ENCODE results near the gene ANKS1A.
"Not testable (repeated sequence)": the region's sequence is repeated elsewhere in the genome, so short reads cannot be mapped to it uniquely, and the experiment has no call there.

ANKS1A gene

GRCh38 chr6:34993213-34993612, 104.2 kb downstream of the ANKS1A start:
- DNase-seq (ENCODE audit: low spot score) = no peak

DNA sequence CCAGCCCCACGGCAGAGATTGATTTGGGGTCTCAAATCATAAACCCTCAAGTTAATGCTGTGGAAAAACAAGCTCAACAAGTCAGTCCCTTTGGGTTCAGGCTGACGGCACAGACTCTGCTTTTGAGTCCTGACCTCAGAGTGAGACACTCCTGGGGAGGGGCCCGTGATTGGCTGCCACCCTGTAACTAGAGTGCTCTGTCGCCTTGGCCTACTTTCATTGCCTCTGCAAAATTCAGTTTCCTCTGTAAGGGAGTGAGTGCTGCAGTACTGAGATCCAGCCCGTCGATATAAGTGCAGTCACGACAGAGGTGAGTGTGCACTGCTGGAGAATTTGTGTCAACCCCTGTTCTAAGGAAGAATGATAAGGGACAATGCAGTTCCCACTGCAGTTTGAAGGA, 105.6 kb downstream of the ANKS1A start:
- DNase-seq (ENCODE audit: low spot score) = no peak

DNA sequence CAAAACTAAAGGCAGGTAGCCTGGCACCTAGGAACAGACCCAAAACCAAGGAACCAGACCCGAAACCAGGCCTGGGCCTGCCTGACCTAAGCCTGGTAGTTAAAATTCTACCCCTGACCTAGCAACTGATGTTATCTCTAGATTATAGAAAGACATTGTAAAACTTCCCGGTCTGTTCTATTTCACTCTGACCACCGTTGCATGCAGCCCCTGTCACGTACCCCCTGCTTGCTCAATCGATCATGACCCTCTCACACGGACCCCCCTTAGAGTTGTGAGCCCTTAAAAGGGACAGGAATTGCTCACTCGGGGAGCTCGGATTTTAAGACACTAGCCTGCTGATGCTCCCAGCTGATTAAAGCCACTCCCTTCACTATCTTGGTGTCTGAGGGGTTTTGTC, 109.4 kb downstream of the ANKS1A start:
- DNase-seq (ENCODE audit: low spot score) = not testable (repeated sequence)

DNA sequence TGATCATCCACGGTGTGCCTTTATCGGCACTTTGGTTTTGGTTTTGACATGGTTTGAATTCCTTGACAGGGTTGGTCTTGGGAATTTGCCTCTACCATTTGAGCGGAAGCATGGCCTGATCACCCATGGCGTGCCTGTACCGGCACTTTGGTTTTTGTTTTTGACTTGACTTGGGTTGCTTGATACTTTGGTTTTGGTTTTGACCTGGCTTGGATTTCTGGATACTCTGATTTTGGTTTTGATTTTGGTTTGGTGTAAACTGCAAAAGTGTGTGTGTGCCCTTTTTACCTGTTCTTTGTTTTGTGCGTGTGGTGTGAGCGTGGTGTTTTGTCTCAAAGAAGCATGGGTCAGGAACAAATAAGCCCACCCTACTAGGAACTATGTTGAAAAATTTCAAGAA, 110.1 kb downstream of the ANKS1A start:
- DNase-seq (ENCODE audit: low spot score) = not testable (repeated sequence)

DNA sequence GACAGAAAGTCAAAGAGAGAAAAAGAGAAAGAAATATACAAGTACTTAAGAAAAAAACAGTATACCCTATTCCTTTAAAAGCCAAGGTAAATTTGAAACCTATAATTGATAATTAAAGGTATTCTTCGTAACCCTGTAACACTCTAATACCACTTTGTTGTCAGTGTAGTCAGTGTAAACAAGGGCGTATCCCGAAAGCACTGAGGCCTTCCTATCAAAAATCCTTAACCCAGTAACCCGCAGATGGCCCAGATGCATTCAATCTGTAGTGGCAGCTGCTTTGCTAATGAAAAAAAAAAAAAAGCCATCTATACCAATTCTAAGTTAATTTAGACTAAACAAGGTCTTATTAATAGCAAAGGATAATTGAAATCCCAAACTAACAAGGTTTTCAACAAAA, 110.9 kb downstream of the ANKS1A start:
- DNase-seq (ENCODE audit: low spot score) = not testable (repeated sequence)

DNA sequence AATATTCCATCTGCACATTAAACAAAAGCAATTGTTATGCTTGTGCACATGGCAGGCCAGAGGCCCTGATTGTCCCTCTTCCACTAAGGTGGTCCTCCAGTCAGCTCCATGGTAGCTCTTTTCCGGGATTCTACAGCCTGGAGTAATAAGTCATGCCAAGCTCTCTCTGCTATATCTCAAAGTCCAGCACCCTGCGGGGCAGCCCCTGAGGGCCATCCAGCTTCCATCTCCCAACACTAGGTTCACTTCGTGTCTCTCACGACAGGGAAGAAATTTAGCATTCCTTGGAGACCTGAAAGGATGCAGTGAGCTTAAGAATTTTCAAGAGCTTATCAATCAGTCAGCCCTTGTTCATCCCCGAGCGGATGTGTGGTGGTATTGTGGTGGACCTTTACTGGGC, 112.3 kb downstream of the ANKS1A start:
- not testable (repeated sequence) for DNase-seq (ENCODE audit: low spot score)

- DNase-seq (ENCODE audit: low spot score) = not testable (repeated sequence)
Measured at GRCh38 chr6:35003886-35004530, 115.0 kb downstream of the ANKS1A start.

DNA sequence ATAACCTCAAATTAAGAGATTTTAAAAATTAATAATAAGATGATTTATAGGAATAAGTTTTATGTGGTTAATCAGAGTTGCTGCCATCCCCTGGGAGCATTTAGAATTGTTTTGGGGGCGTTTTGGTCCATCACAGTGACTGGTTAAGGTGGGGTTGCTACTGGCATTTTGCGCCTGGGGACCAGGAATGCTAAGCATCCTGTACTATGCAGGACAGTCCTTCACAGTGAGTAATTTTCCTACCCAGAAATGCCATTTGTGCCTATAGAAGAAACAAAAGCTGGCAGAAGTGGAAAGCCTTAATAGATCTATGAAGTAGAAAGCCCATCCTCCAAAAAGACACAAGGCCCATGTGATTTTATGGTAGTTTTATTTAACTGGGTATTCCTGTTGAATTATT, 118.0 kb downstream of the ANKS1A start:
- no peak for DNase-seq (ENCODE audit: low spot score)

DNA sequence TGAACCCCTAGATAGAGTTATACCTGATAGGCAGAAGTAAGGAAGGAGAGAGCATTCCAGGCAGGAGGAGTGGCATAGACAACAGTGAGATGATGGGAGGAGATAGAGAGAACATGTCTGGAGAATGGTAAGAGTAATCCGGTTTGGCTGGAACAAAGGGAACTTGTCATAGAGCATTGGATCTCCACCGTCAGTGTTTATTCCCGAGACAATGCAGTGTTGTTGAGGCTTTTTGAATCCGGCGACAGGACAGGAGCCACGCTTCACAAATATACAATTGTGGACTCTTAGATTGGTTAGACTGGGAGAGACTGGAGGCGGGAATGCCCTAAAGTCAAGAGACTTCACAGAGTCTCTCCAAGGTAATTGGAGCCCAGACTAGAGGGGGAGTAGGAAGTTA, 119.8 kb downstream of the ANKS1A start:
- no peak for DNase-seq (ENCODE audit: low spot score)

- no peak for DNase-seq (ENCODE audit: low spot score)
Measured at GRCh38 chr6:35011096-35012041, 122.3 kb downstream of the ANKS1A start.

DNA sequence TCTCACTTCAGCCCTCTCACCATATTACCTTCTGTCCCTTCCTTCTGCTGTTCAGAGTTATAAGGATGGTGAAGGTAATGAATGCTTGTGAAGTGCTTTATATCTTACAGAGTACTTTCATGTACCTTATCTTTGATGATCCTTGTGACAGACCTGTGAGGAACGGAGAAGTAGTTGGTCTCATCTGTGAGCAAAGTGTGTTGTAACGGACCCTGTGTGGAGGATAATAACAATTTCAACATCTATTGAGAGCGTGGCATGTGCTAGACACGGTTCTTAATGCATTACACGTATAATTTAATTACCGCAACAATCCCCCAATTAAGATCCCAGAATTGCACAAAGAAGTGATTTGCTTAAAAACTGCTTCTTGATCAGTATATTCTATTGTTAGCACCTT, 124.6 kb downstream of the ANKS1A start:
- no peak for DNase-seq (ENCODE audit: low spot score)

- DNase-seq (ENCODE audit: low spot score) = no peak
Measured at GRCh38 chr6:35014341-35014740, 125.3 kb downstream of the ANKS1A start.

DNA sequence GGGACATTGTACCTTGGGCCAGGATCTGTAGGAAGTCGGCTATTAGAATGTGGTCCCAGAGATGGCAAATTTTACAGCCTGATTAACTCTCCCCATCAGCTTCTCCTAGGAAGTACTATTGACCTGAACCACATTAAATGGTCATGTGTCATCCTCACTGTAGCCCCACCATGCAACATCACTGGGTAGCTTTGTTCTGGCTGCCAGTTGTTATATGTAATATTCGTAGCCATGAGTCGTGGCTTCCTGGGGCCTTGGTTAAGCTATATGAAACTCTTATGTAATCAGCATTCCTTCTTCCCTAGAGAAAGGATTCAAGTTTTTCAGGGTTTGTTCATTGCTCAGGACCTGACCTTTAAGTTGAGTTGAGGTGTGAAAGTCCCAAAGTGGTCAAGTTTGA, 125.7 kb downstream of the ANKS1A start:
- no peak for DNase-seq (ENCODE audit: low spot score)

DNA sequence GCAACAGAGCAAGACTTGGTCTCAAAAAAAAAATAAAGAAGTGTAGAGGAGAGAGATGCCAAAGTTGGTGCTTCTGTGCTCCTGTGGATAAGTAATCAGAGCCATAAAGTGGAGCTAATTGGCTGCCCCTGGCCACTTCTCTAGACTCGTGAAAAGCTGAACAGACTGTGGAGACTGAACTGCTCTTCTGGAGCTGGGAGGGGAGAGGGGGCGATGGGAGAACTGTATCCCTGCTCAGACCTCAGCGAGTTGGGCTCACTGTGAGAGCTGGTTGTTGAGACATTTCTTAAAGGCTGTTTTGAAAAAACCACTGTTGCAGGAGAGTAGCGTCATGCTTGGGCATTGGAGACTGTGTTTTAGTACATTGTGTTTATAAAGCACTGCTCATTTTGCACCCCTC, 126.4 kb downstream of the ANKS1A start:
- DNase-seq (ENCODE audit: low spot score) = no peak

DNA sequence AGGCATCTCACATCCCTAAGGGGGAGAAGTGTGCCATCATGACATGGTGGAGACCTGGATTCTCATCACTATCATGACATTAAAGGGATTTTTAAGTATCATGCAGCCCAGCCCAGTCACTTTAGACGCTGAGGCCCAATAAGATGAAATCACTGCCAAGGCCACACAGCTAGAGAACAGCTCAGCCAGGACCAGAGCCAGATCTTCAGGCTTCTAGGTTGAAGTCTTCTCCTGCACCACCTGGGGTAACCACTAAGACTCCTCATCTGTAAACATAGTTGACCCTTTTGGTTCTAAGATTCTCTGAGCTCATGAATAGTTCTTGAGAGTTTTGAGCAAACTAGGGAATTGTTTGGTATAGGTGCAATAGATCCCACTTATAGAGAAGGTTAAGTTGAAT, 126.9 kb downstream of the ANKS1A start:
- DNase-seq (ENCODE audit: low spot score) = no peak

DNA sequence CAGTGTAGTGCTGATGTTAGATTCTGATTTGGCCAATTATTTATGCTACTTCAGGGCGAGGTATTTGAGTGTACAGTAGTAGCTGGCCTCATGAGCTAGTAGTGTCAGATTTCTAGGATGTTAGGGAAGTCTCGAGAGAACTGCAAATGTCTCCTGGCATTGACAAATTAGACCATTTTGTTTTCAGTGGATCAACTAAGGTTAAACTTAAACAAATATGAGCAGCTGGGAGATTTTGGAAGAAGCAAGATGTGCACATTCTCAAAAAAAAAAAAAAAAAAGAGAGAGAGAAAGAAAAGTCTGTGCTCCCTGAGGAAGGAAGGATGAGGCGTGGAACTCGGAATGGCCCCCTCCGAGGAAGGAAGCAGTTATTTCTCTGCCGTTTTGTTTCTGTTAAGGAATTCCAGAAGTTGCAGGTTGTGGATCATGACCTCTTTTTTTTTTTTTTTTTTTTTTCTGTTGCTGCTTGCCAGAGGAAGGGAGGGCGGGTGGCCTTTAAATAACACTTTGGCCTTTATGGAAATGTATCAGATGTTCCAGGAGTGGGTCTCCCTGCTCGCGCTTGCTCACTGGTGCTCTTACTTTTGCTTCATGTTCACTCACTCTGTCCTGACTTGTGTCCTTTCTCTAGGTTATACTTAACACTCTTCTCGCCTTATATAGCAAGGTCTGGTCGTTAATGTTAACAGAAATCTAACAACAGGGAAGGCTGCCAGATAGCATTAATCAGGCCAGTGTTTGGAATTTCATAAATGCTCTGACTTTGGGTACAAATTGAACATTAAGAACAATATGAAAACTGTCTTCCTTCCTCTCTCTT, 127.7 kb downstream of the ANKS1A start:
- DNase-seq (ENCODE audit: low spot score) = no peak

GRCh38 chr6:35017411-35018181, 128.5 kb downstream of the ANKS1A start:
- no peak for DNase-seq (ENCODE audit: low spot score)

DNA sequence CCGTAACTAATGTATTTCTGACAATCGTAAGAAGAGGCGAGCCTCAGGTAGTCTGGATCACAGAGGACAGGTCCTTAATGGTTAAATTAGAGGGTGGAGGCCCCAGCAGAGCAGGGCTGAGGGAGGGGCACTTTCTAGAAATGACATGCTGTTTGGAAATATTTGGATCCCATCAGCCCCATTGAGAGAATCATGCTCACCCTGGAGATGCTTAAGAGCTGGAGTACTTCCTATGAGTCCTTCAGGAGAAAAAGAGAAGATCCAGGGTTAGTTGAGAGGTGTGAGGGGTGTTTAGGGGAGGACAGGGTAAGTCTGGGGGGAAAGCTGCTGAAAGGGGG, 129.1 kb downstream of the ANKS1A start:
- no peak for DNase-seq (ENCODE audit: low spot score)

- DNase-seq (ENCODE audit: low spot score) = no peak
Measured at GRCh38 chr6:35018746-35019145, 129.7 kb downstream of the ANKS1A start.

GRCh38 chr6:35019171-35019570, 130.1 kb downstream of the ANKS1A start:
- no peak for DNase-seq (ENCODE audit: low spot score)

DNA sequence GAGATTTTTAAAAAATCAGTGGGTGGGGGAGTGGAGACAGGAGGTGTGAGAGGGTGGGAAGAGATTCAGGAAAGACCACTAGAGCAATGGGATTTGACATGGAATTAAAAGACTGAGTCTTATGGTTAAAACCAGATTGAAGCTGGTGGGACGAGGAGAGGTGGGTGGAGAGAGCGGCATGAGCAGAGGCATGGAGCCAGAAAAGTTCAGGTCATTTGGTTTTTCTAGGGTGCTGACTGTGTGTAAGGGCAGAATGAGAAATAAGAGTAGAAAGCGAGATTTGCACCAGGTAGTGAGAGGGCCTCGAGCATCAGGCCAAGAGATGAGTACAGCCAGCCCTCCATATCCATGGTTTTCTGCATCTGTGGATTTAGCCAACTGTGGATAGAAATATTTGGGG, 130.8 kb downstream of the ANKS1A start:
- DNase-seq (ENCODE audit: low spot score) = no peak

DNA sequence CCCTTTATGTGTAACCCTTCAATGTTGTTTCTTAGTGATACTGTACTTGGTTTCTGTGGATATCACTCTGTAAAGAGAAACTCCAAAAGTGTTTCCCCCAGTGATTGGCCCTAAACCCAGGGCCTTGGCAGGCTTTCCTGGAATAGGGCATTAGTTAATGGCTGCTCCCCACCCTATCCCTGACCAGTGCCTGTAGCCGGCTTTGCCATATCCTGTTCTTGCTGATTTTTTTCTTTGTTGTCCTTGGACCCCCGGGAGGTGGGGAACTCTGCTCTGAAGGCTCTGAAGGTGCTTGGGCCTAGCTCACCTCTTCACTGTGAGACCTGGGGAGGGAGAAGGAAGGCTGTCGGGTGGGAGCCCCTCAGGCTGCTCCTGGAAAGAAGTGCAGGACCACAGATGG, 131.9 kb downstream of the ANKS1A start:
- DNase-seq (ENCODE audit: low spot score) = no peak
